MM.1S (cell line): ENCODE measurements around the gene C2CD3.

Experiments used
- CTCF ChIP-seq: fragments of 300-600 bp; sonication (generic); IDR thresholded peaks from 2 replicates; pipeline ENCODE4 v1.5.1; 2016; ENCODE audit warnings: antibody characterized with exemption, low read length, mixed read lengths
- EZH2 ChIP-seq: fragments of 300-600 bp; sonication (generic); optimal IDR thresholded peaks from 2 replicates; pipeline ENCODE3; 2017; ENCODE audit warnings: low read depth, mild to moderate bottlenecking, antibody characterized with exemption, low read length, mixed read lengths
- EZH2phosphoT487 ChIP-seq: fragments of 300-600 bp; sonication (generic); IDR thresholded peaks from 2 replicates; pipeline ENCODE4 v1.6.1; 2018; ENCODE audit warnings: antibody characterized with exemption, low read length

- no peak for TF ChIP-seq CTCF
- TF ChIP-seq EZH2 = no peak
- no peak for TF ChIP-seq EZH2phosphoT487
Observed at GRCh38 chr11:74044538-74044937, 126.3 kb downstream of the C2CD3 start.
